HG03103 (cell line): ENCODE measurements around the gene THYN1.
A peak's percentile ranks its signal among the peaks of the same experiment; 100 is the strongest.

Experiments
- ATAC-seq: cut with Tn5 transposase; IDR thresholded peaks from one replicate; pipeline ENCODE4 v1.9.1; 2021; ENCODE audit warnings: low read depth; ENCODE audit not compliant: unreplicated experiment

The THYN1 gene

DNA sequence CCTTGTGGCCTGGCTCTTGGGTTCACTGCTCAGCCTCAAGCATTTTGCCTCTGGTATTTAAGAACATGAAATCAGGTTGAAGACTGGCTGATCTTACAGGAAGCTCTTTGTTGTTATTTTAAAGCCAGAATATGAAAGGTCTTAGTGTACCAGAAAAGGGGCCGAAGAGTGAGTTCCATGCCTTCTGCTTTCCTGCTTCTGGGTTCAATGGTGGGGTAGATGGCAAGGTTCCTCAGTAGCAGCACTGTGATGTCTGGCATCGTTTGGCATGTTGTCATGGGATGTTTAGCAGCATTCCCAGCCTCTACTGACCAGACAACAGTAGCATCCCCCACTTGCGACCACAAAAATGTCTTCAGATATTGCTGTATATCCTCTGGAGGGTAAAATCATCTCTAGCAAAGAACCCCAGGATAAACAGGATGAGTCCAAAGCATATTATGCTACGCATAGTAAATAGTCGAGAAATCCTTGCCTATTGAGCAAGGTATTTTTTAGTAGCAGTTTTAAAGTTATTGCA is 26.3 kb downstream of the THYN1 start:
- ATAC-seq, result no peak

- ATAC-seq, result peak; percentile 9
Measured at GRCh38 chr11:134224710-134225664, 28.2 kb downstream of the THYN1 start.

GRCh38 chr11:134223836-134224709 is 29.1 kb downstream of the THYN1 start, which contains the start of the genes NCAPD3 and VPS26B:
Gene NCAPD3, minus strand, starts transcription at chr11:134223967. Its CDS starts 41 bp downstream, at chr11:134223926.
Gene VPS26B, plus strand, starts transcription at chr11:134224671. Its CDS starts 452 bp downstream, at chr11:134225123.
- ATAC-seq, result peak; percentile 65

DNA sequence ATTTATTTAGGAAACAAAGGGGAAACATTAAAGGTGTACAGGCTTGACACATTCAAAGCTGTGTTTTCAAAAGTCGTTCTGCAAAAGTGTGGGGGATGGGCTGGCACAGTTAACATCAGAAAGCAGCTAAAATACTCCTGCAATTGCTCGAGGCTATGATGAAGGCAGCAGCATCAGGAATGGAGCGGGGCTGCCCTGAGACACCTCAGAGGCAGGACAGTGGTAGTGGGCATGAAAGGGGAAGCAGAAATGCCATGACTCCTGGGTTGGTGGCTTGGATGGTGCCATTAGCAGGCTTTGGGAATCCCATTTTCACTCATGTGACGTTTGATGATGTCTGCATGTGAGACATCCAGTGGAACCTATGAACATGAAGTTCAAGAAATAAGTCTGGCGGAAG is 30.0 kb downstream of the THYN1 start:
- ATAC-seq, result no peak

DNA sequence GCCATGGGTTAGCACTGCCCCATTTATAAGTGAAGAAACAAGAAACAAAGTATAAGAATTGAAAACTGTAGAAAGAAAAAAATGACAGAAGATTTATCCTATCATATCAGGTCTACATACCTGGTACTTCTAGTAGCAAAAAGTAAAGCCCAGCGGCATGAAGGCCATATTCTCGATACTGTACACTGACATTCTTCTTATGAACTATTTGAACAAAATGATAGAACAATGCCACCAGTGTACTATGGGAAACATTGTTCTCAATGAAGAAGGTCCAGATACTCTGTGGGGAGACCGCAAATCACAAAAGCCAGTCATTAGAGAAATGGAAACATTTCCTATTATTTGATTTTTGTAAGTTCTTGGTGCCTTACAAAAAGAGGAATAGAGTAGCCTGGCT is 36.3 kb downstream of the THYN1 start:
- no peak for ATAC-seq

DNA sequence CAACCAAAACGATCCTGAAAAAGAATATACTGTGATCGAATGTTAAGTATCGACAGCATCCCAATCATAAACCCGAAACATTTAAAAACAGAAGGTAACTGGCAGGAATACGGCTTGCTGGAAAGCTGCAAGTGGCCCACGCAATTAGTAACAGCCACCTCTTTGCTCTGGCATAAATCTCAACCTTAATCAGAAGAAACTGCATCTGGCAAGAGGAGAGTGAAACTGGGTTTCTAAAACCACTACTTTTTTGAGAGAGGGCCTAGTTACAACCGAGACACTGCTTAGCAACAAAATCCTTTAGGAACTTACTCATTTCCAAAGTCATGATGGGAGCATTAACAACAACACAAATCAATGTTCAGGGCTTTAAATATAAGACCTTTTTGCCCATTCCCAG is 37.3 kb downstream of the THYN1 start:
- no peak for ATAC-seq

- ATAC-seq, result no peak
Measured at GRCh38 chr11:134207538-134208239, 45.5 kb downstream of the THYN1 start.

- ATAC-seq, result no peak
Measured at GRCh38 chr11:134206185-134206584, 47.0 kb downstream of the THYN1 start.

GRCh38 chr11:134205729-134206128 is 47.4 kb downstream of the THYN1 start:
- no peak for ATAC-seq

- no peak for ATAC-seq
Measured at GRCh38 chr11:134202661-134203060, 50.5 kb downstream of the THYN1 start.

GRCh38 chr11:134200688-134201087 is 52.5 kb downstream of the THYN1 start:
- no peak for ATAC-seq

DNA sequence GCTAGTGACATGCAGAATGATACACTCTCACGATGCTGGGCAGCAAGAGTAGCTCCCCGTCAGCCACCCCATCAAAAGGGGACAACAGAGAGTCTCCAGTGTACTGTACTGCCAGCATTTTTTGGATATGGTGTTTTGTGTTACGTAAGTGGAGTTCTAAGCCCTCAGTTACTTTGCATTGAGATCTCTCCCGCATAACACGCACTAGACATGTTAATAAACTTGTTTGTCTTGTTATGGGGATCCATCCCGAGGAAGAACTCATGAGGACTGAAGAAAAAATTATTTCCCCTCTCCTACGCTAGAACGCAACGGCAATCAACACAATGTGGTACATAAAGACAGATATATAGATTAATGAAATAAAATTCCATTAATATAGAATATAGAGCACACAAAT is 53.6 kb downstream of the THYN1 start:
- ATAC-seq, result no peak
